AG10803 (cell line): ENCODE measurements around the gene NFKBIE.

Source experiments
- DNase-seq: peaks from one replicate; pipeline ENCODE4 v3.0.0; 2010; ENCODE audit warnings: low read depth
- H3K4me3 ChIP-seq: 2 replicates; pipeline ENCODE4 v1.5.1; 2011; ENCODE audit warnings: mild to moderate bottlenecking, low read length, control low read depth
- TF ChIP-seq, protein P1 (sequence below): conservative IDR thresholded peaks from 2 replicates; pipeline ENCODE4 v1.5.1; 2011; ENCODE audit warnings: mild to moderate bottlenecking, low read length, control low read depth, inconsistent platforms

Gene NFKBIE

DNA sequence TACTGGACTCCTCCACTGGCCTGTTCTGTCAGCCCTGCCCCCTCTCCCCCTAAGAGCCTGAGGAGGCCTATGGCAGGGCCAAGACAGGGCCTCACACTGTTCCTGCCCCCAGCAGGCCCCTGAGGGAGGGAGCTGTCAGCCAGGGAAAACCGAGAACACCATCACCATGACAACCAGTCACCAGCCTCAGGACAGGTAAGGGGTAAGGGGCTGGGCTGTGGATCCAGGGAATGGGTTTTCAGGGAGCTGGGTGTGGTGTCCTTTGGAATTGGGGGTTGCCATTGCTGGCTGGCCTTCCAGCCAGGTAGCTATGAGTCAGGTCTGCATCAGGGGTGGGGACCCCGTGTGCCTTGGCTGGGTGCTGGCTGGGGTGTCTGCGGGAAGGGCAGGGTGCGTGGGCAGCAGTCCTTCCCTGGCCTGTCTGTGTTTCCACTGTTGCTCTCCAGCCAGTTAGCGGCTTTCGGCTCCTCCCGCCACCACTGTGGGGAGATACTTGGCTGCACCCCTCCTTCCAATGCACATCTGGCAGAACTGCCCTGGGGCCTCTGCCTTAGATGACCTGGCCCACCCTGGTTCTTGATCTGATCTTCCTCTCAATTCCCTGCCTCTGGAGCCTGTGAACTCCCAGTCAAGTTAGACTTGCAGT lies 38.1 kb downstream of the NFKBIE start:
- DNase-seq: no peak
- TF ChIP-seq, protein P1, sequence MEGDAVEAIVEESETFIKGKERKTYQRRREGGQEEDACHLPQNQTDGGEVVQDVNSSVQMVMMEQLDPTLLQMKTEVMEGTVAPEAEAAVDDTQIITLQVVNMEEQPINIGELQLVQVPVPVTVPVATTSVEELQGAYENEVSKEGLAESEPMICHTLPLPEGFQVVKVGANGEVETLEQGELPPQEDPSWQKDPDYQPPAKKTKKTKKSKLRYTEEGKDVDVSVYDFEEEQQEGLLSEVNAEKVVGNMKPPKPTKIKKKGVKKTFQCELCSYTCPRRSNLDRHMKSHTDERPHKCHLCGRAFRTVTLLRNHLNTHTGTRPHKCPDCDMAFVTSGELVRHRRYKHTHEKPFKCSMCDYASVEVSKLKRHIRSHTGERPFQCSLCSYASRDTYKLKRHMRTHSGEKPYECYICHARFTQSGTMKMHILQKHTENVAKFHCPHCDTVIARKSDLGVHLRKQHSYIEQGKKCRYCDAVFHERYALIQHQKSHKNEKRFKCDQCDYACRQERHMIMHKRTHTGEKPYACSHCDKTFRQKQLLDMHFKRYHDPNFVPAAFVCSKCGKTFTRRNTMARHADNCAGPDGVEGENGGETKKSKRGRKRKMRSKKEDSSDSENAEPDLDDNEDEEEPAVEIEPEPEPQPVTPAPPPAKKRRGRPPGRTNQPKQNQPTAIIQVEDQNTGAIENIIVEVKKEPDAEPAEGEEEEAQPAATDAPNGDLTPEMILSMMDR: no peak
- no peak overlapping the region for H3K4me3 ChIP-seq

GRCh38 chr6:44226368-44227147 lies 38.8 kb downstream of the NFKBIE start:
- H3K4me3 ChIP-seq: no peak overlapping the region
- TF ChIP-seq, protein P1: no peak
- no peak for DNase-seq

GRCh38 chr6:44225579-44226325 lies 39.6 kb downstream of the NFKBIE start:
- DNase-seq: no peak
- TF ChIP-seq, protein P1: no peak
- H3K4me3 ChIP-seq: no peak overlapping the region

DNA sequence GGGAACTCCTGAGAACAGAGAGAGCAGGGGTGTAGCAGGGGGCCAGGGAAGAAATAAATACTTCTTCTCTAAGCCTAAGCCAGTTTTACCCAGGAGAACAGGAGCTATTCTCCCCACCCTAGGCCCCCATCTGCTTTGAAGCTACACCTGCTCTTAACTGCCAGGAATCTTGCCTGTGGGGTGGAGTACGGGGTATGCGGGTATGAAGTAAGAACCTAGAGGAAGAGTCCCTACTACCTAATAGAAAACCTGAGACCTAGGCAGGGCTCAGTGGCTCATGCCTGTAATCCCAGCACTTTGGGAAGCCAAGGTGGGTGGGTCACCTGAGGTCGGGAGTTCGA lies 40.4 kb downstream of the NFKBIE start:
- H3K4me3 ChIP-seq: no peak overlapping the region
- TF ChIP-seq, protein P1: no peak
- no peak for DNase-seq

DNA sequence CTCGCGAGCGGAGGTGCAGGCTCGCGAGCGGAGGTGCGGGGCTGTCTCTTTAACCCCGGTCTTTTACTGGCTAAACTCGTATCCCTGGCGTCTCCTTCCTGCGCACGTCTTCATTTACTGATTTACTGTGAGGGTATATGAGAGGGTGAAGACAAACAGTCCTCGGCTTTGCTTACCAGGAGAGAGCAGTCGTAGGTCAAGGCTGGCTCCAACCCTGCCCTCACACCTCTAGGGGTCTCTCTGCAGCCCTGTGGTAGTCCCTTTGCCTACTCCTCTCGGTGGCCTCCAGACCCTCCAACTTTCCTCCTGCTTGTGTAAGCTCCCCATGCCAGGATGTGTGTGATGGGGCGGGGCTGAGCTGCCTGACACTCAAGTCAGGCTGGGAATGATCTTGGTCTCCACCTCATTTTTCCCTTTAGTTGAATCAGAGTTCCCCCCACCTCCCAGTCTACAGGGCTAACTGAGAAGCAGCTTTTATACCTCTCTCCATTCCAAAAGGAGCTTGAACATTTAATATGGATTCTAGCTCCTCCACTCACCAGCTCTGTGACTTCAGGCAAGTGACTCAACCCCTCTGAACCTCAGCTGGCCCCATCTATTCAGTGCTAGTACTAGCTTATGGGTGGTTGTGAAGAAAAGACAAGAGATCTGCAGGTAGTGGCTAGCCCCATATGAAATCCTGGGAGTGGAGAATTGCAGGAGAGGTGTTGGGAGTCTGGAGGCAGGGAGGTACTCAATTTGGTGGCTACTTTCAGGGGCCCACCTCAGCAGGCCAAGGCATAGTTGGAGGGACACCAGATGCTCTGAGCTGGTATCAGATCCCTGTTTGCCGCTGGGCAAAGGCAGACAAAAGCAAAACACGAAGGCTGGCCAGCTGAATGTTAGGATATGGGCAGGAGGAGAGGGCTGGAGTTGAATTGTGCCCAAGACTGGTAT lies 41.1 kb downstream of the NFKBIE start:
- DNase-seq: no peak
- TF ChIP-seq, protein P1: no peak
- H3K4me3 ChIP-seq: peak overlapping the region; percentile 57

- no peak for DNase-seq
- peak within 1 kb of the TSS; percentile 57 for H3K4me3 ChIP-seq
- TF ChIP-seq, protein P1: peak; percentile 23
Measured at GRCh38 chr6:44223319-44224028, 41.9 kb downstream of the NFKBIE start, which contains the start of gene SLC29A1. Gene SLC29A1 (plus strand): TSS chr6:44223595. CDS start chr6:44227314, 3,719 bp downstream.
